ENCODE data around the gene ZNF423. TPM values are rescaled to one million over a fixed set of nuclear protein-coding genes. Genes with fewer than 3 reads are reported as not detected.

ZNF423 gene
- total RNA-seq, 1 experiment from 2014 or later = 43.6 TPM

DNA sequence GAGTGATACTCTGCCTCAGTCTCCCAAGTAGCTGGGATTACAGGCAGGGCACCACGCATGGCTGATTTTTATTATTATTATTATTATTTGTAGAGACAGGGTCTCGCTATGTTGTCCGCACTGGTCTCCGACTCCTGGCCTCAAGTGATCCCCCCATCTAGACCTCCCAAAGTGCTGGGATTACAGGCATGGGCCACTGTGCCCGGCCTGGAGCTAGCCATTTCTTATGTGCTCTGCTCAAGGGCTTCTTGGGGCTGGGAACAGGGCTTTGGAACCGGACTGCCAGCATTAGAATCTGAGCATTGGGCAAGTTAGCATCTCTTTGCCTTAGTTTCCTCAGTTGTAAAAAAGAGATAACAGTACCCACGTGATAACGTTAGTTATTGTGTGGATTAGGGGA lies 371.0 kb downstream of the ZNF423 start:
- Histone ChIP-seq H3K27me3 (ENCODE audit: control insufficient read depth, insufficient read depth, low read length) (peaks cover 9% of the 10 kb centered on the region; the same call in 1 of the 2 replicates), H3K36me3 (replicated peaks; ENCODE audit: control insufficient read depth, insufficient read depth, low read length) (no peaks in the 10 kb centered on the region), H3K4me3 (ENCODE audit: insufficient read depth, low read depth, low read length) (no peak overlapping the region)
- no peak for DNase-seq

DNA sequence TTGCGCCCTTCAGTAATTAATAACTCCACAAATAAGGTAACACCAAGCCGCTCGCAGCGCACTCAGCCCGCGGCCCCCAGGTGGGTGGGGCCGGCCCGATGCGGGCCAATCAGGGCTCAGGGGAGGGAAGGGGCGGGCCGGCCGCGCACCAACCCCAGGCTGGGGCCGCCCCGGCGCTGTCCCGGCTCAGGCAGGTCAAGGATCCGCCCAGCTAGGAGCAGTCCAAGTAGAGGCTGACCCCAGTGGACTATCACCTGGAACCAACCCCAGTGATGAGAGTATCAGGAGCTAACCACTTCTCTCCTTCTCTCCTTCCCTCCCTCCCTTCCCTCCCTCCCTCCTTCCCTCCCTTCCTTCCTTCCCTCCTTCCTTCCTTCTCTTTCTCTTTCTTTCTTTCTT lies 371.5 kb downstream of the ZNF423 start:
- H3K4me3 ChIP-seq (ENCODE audit: insufficient read depth, low read depth, low read length) = no peak overlapping the region
- H3K36me3 ChIP-seq (replicated peaks; ENCODE audit: control insufficient read depth, insufficient read depth, low read length) = no peaks in the 10 kb centered on the region
- peak; percentile 99 for DNase-seq
- H3K27me3 ChIP-seq (ENCODE audit: control insufficient read depth, insufficient read depth, low read length) = peaks cover 9% of the 10 kb centered on the region; the same call in 1 of the 2 replicates

DNA sequence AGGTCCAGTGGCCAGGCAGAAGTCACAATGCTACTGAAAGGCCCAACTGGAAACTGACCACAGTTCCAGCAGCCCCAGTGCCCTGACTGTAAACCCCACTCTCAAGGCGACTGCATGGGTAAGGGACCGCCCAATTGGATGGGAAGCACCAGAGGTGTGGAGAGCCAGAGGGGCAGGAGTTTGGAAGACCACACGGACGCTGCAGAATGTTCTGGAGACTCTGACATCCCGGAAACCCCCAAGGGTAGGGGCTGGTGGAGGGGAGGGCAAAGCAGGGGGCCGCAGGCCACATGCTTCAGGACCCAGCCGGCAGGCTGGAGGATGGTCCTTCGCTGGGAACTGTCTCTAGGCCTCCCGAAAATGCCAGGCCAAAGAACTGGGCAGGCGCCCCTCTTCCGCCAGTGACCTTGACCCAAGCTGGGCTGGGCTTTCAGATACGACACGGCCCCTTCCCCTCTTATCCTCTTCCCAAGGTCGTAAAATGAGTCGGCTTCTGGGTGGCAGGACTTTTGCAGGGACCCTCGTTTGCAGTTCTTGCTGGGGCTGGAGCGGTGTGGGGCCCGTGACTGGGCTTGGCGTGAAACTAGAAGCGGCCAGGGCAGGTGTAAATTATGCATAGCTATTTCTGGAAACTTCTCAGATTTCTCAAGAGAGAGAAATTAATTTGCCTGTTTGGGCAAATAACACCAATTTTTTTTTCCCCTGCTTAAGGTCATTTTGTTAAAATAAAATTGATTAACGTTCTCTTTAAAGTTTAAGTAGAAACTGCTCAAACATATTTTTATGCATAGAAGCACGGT lies 372.1 kb downstream of the ZNF423 start:
- peaks cover 9% of the 10 kb centered on the region; the same call in 1 of the 2 replicates for H3K27me3 ChIP-seq (ENCODE audit: control insufficient read depth, insufficient read depth, low read length)
- DNase-seq = no peak
- H3K36me3 ChIP-seq (replicated peaks; ENCODE audit: control insufficient read depth, insufficient read depth, low read length) = no peaks in the 10 kb centered on the region
- no peak overlapping the region for H3K4me3 ChIP-seq (ENCODE audit: insufficient read depth, low read depth, low read length)

DNA sequence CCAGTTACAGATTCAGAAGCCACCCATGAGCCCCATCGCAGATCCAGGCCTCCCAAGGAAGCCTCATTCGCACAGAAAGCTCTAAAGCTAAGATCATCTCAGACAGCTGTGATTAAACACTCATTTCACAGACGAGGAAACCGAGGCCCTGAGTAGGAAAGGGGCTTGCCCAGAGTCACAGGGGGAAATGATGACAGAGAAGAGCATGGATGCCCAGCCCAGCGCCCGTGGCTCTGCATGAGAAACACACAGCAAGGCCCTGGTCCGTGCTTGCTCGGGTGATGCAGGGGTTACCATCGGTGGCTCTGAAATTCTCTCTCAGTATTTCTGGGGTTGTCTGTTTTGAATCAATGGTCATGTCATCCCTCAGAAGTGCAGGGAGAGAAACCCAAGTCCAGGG lies 372.7 kb downstream of the ZNF423 start:
- no peak for DNase-seq
- Histone ChIP-seq H3K4me3 (ENCODE audit: insufficient read depth, low read depth, low read length) (no peak overlapping the region), H3K27me3 (ENCODE audit: control insufficient read depth, insufficient read depth, low read length) (peaks cover 9% of the 10 kb centered on the region; the same call in 1 of the 2 replicates), H3K36me3 (replicated peaks; ENCODE audit: control insufficient read depth, insufficient read depth, low read length) (no peaks in the 10 kb centered on the region)

DNA sequence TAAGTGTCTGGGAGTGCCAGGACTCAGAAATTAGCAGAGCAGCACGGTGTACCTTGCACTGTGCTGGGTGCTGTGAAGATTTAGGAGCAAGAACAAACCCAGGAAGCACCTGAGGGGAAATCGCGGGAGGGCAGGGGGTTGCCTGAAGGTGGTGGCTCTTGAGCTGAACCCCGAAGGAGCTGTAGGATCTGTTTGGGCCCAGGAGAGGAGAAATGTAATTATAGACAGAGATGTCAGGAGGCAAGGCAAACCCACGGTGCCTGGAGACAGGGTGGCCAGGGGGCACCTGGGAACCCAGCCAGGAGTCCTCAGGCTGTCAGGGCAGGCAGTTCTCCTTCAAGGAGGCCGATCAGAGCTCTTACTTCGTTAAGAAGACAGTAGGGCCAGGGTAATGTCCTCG lies 373.2 kb downstream of the ZNF423 start:
- Histone ChIP-seq H3K36me3 (replicated peaks; ENCODE audit: control insufficient read depth, insufficient read depth, low read length) (no peaks in the 10 kb centered on the region), H3K27me3 (ENCODE audit: control insufficient read depth, insufficient read depth, low read length) (peaks cover 9% of the 10 kb centered on the region; the same call in 1 of the 2 replicates), H3K4me3 (ENCODE audit: insufficient read depth, low read depth, low read length) (no peak overlapping the region)
- DNase-seq = no peak

DNA sequence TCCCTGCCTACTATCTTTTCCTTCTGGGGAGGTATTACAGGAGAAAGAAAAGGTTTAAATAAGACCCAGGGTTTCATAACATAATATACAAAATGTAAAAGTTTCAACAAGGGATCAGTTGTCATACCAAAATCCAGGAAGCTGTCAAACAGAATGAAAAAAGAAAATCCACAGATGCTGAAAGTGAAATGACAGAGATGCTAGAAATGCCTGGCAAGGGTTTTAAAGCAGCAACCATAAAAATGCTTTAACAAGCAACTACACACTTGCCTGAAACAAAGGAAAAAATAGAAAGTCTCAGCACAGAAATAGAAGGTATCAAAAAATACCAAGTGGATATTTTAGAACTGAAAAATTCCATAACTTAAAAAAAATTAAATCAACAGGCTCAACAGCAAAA lies 377.3 kb downstream of the ZNF423 start:
- Histone ChIP-seq H3K4me3 (ENCODE audit: insufficient read depth, low read depth, low read length) (no peak overlapping the region), H3K27me3 (ENCODE audit: control insufficient read depth, insufficient read depth, low read length) (peaks cover 6% of the 10 kb centered on the region; the same call in 1 of the 2 replicates), H3K36me3 (replicated peaks; ENCODE audit: control insufficient read depth, insufficient read depth, low read length) (no peaks in the 10 kb centered on the region)
- no peak for DNase-seq

DNA sequence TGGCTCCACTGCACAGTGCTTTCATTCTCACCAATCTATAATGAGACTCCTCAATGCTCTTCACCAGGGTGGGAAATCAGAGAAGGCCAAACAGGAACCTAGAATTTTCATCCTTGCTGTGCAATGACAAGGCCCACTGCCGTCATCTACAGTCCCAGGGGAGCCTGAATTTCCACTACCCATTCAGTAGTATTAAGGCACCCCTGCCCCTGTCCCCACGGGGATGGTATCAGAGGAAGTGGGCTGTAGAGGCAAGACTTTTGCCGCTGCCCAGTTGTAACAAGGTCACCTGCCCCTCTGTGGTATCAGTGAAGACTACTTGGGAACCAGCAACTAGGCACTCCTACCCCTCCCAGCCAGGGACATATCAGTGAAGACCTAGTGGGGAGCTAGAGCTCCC lies 377.8 kb downstream of the ZNF423 start:
- no peak for DNase-seq
- Histone ChIP-seq H3K4me3 (ENCODE audit: insufficient read depth, low read depth, low read length) (no peak overlapping the region), H3K27me3 (ENCODE audit: control insufficient read depth, insufficient read depth, low read length) (peaks cover under 1% of the 10 kb centered on the region; the same call in 1 of the 2 replicates), H3K36me3 (replicated peaks; ENCODE audit: control insufficient read depth, insufficient read depth, low read length) (no peaks in the 10 kb centered on the region)

DNA sequence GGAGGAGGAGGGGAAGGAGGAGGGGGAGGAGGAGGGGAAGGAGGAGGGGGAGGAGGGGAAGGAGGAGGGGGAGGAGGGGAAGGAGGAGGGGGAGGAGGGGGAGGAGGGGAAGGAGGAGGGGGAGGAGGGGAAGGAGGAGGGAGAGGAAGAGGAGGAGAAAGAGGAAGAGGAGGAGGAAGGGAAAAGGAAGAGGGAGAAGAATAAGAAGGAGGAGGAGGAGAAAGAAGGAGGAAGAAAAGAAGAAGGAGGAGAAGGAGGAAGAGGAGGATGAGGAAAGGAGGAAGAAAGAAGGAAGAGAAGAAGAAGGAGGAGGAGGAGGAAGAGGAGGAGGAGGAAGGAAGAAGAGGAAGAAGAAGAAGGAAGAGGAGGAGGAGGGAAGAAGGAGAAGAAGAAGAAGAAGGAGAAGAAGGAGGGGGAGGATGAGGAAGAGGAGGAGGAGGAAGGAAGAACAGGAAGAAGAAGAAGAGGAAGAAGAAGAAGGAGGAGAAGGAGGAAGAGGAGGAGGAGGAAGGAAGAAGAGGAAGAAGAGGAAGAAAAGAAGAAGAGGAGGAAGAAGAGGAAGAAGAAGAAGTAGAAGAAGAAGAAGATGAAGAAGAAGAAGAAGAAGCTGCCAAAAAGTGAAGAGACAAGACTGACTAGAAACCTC lies 378.5 kb downstream of the ZNF423 start:
- DNase-seq = no peak
- Histone ChIP-seq H3K4me3 (ENCODE audit: insufficient read depth, low read depth, low read length) (no peak overlapping the region), H3K36me3 (replicated peaks; ENCODE audit: control insufficient read depth, insufficient read depth, low read length) (no peaks in the 10 kb centered on the region)

DNA sequence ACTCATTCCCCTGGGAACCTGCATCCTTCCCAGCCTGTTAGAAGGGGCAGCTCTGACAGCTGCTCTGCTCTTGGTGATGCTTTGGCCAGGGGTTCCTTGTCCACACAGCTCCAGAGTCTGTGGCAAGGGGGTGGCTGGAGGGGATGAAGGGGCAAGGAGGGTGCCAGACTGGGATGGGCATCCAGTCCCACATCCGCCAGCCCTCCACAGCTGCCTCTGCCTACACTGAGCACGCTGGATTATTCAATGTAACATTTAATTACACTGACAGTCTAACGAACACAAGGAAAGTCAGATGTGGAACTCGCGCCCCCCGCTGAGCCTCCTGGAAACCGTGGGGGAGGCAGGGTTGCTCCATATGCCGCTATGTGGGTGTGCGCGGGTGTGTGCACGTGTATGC lies 381.2 kb downstream of the ZNF423 start:
- DNase-seq = no peak
- Histone ChIP-seq H3K4me3 (ENCODE audit: insufficient read depth, low read depth, low read length) (no peak overlapping the region), H3K36me3 (replicated peaks; ENCODE audit: control insufficient read depth, insufficient read depth, low read length) (no peaks in the 10 kb centered on the region), H3K27me3 (ENCODE audit: control insufficient read depth, insufficient read depth, low read length) (no peaks in the 10 kb centered on the region; the same call in 1 of the 2 replicates)

More for the DNA sequence above, 378.5 kb downstream of the ZNF423 start:
- H3K27me3 ChIP-seq (ENCODE audit: control insufficient read depth, insufficient read depth, low read length) = no peaks in the 10 kb centered on the region; the same call in 1 of the 2 replicates

DNA sequence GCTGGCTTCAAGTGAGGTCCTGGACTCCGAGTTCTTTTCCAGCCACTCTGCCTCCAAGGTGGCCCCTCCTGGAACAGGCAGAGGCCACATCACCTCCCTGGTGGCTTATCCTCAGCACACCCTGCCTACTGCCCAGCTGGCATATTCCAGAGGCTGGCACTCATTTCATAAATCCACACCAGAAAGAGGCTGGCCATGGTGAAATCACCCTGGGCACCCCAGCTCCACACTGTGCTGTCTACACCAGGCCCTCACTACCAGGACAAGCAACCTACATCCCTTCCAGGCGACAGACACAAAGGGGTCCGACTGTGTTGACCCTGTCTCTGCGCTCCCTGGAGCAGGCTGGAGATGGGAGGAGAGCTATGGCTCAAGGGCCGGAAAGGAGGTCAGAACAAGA lies 382.1 kb downstream of the ZNF423 start:
- no peak for DNase-seq
- H3K27me3 ChIP-seq (ENCODE audit: control insufficient read depth, insufficient read depth, low read length) = no peaks in the 10 kb centered on the region; the same call in 1 of the 2 replicates
- no peaks in the 10 kb centered on the region for H3K36me3 ChIP-seq (replicated peaks; ENCODE audit: control insufficient read depth, insufficient read depth, low read length)
- H3K4me3 ChIP-seq (ENCODE audit: insufficient read depth, low read depth, low read length) = no peak overlapping the region

DNA sequence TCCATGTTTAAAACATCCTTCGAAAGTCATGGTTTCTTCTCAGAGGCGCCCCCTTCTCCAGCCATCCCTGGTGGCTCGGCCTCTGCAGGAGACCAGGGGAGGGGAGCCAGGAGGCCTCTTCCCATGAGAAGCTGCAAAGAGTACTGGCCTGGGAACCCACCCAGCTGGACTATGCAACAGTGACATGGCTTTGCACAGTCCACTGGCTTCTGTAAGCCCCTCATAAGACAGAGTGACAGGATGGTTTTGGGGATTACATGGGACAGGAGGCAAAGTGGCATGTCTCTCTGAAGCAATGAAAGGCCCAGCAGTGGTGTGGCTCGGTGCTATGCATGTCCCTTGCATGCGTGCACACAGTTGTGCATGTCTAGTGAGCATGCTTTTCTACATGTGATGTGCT lies 382.8 kb downstream of the ZNF423 start:
- Histone ChIP-seq H3K4me3 (ENCODE audit: insufficient read depth, low read depth, low read length) (no peak overlapping the region), H3K36me3 (replicated peaks; ENCODE audit: control insufficient read depth, insufficient read depth, low read length) (no peaks in the 10 kb centered on the region)
- no peak for DNase-seq

DNA sequence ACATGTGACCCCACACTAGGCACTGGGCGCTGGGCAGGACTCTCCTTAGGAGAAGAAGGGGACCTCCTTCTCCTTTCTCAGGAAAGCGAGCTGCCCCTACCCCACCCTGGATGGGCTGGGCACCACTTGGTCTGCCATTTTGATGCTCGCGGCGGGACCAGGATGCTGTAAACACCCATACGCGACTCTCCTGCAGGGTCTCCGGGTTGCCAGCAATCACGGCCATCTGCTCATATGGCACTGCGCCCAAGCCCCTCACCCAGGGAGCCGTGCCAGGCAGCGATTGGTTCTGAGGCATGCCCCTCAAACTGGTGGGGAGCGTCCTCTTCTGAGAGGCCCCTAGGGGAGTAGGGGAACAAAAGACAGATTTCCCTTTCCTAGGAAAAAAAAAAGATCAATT lies 383.3 kb downstream of the ZNF423 start:
- Histone ChIP-seq H3K36me3 (replicated peaks; ENCODE audit: control insufficient read depth, insufficient read depth, low read length) (no peaks in the 10 kb centered on the region), H3K4me3 (ENCODE audit: insufficient read depth, low read depth, low read length) (no peak overlapping the region), H3K27me3 (ENCODE audit: control insufficient read depth, insufficient read depth, low read length) (no peaks in the 10 kb centered on the region; the same call in 1 of the 2 replicates)
- DNase-seq = peak; percentile 73

More for the DNA sequence above, 382.8 kb downstream of the ZNF423 start:
- no peaks in the 10 kb centered on the region; the same call in 1 of the 2 replicates for H3K27me3 ChIP-seq (ENCODE audit: control insufficient read depth, insufficient read depth, low read length)

DNA sequence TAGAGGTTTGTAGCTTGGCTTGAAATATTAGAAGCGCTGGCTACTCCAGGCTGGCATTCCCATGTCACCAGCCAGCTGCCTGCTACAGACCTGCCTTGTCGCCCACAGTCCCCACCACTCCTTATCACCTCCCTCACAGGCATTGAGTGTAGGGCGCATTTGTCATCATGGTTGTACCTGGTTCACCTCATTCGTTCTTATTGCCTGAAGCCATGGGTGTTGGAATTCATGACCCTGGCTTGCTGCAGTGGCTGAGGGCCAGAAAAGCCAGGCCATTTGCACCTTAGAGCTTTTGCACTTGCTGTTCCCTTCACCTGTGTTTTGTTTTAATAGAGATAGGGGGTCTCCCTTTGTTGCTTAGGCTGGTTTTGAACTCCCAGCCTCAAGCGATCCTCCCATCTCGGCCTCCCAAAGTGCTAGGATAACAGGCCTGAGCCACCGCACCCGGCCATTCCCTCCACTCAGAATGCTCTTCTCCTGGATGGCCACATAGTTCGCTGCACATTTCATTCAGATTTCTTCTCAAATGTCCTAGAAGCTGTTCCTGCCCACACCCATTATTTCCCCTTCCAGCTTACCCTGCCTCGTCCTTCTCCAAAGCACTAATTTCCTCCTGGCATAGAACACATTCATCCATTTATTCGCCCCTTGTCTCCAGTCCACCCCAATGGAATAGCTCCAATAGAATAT lies 384.7 kb downstream of the ZNF423 start:
- no peak for DNase-seq
- Histone ChIP-seq H3K36me3 (replicated peaks; ENCODE audit: control insufficient read depth, insufficient read depth, low read length) (no peaks in the 10 kb centered on the region), H3K27me3 (ENCODE audit: control insufficient read depth, insufficient read depth, low read length) (no peaks in the 10 kb centered on the region; the same call in 1 of the 2 replicates), H3K4me3 (ENCODE audit: insufficient read depth, low read depth, low read length) (no peak overlapping the region)

DNA sequence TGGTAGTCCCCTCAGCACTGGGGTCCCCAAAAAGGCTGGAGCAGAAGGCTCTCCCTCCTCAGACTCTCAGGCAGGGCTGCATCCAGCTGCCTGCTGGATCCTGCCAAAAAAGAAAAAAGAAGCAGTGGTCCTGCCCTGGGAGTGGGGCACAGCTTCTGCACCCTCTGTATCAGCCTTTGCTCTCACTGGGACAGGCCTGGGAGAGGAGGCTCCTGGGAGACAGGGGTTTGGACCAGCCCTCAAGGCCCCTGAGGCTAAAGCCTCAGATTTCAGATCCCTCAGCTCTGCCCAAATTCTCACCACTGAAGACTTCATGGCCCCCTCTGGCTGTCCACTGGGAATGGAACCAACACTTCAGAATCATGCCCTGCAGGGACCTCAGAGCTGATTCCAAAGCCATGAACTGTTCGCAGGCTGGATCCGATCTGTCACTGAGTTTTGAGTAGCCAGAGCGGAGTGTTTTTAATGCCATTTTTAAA lies 385.4 kb downstream of the ZNF423 start:
- no peaks in the 10 kb centered on the region for H3K36me3 ChIP-seq (replicated peaks; ENCODE audit: control insufficient read depth, insufficient read depth, low read length)
- no peak for DNase-seq
- H3K27me3 ChIP-seq (ENCODE audit: control insufficient read depth, insufficient read depth, low read length) = peaks cover 4% of the 10 kb centered on the region; the same call in 1 of the 2 replicates
- H3K4me3 ChIP-seq (ENCODE audit: insufficient read depth, low read depth, low read length) = no peak overlapping the region

All from H7 (cell line).